Measurements from ENCODE around the gene CRY1. TPM values are rescaled to one million over a fixed set of nuclear protein-coding genes. Genes with fewer than 3 reads are reported as not detected.

Gene CRY1
- total and polyA plus RNA-seq, 9 of the 15 experiments (the other 6 are each of a cell fraction or from before 2014, with no cell fraction given): 8.7 to 33.3 (median 25.2) TPM

- no peak overlapping the region for H3K4me3 ChIP-seq
- no TSS peak for BruUV-seq (replicated peaks)
- H3K27me3 ChIP-seq (ENCODE audit: control insufficient read depth in 2 of 2, insufficient read depth in 2 of 2, low read length in 2 of 2): no peaks in the 10 kb centered on the region
- no peak for TF ChIP-seq SAFB2 (IDR thresholded peaks at IDR 0.05; ENCODE audit: borderline replicate concordance, low read depth, low read length, severe bottlenecking)
- no peak for TF ChIP-seq FOXK2 (conservative IDR thresholded peaks at IDR 0.05 in 1 of 2, IDR thresholded peaks at IDR 0.05 in 1 of 2; ENCODE audit: low read depth in 2 of 2)
- H3K9me1 ChIP-seq (ENCODE audit: control insufficient read depth, insufficient read depth, low read length): no peaks in the 10 kb centered on the region
- ChIA-PET CTCF (ENCODE audit: low intra/inter-chr PET ratio) (interaction anchor here (0.7 kb wide), 1 partner anchor 18 kb away, joined by 3 read pairs; no protein-coding TSS in a partner anchor), POLR2A (no interaction called here)
- H3K4me1 ChIP-seq (replicated peaks in 1 of 2; ENCODE audit: control insufficient read depth in 2 of 2, insufficient read depth in 2 of 2, low read length in 2 of 2): no peaks in the 10 kb centered on the region
- no peaks in the 10 kb centered on the region for H3K79me2 ChIP-seq (ENCODE audit: control insufficient read depth, insufficient read depth, low read length)
- no peak overlapping the region for H3K27ac ChIP-seq (ENCODE audit: extremely low read depth, low read depth, low read length)
- no peak overlapping the region for H3K9ac ChIP-seq (ENCODE audit: insufficient read depth in 1 of 2, low read depth in 2 of 2, low read length in 2 of 2)
- ATAC-seq (no peak), DNase-seq (ENCODE audit: extremely low read depth in 1 of 4, low spot score in 3 of 4) (no peak), FAIRE-seq (no peak)
- WGBS (ENCODE audit: insufficient coverage, low coverage, missing lambda C conversion rate): 69% methylated on average over 2 of the region's 2 CpGs
- no peak overlapping the region for H2AFZ ChIP-seq (ENCODE audit: low read depth, low read length)
- peaks cover 14% of the 10 kb centered on the region for H3K36me3 ChIP-seq (ENCODE audit: control insufficient read depth, insufficient read depth, low read length)
- in situ Hi-C loops (cut with MboI): no loop called here
- H4K20me1 ChIP-seq (replicated peaks; ENCODE audit: control insufficient read depth, insufficient read depth, low read length): no peaks in the 10 kb centered on the region; the same call in 1 of the 2 replicates
- H3K9me3 ChIP-seq (replicated peaks; ENCODE audit: control insufficient read depth, insufficient read depth, low read depth, low read length): no peaks in the 10 kb centered on the region
- intact Hi-C loops (cut with micrococcal nuclease): no loop called here
- no peak overlapping the region for H3K4me2 ChIP-seq (ENCODE audit: insufficient read depth, low read length)
Measured at GRCh38 chr12:107019546-107019945, 73.8 kb downstream of the CRY1 start.

GRCh38 chr12:107017042-107017441 is 76.3 kb downstream of the CRY1 start:
- Histone ChIP-seq H4K20me1 (replicated peaks; ENCODE audit: control insufficient read depth, insufficient read depth, low read length) (no peaks in the 10 kb centered on the region; the same call in 1 of the 2 replicates), H3K79me2 (ENCODE audit: control insufficient read depth, insufficient read depth, low read length) (no peaks in the 10 kb centered on the region), H3K9ac (ENCODE audit: insufficient read depth in 1 of 2, low read depth in 2 of 2, low read length in 2 of 2) (no peak overlapping the region), H3K4me3 (no peak overlapping the region), H2AFZ (ENCODE audit: low read depth, low read length) (no peak overlapping the region), H3K36me3 (ENCODE audit: control insufficient read depth, insufficient read depth, low read length) (peaks cover 14% of the 10 kb centered on the region), H3K9me3 (replicated peaks; ENCODE audit: control insufficient read depth, insufficient read depth, low read depth, low read length) (no peaks in the 10 kb centered on the region), H3K27ac (ENCODE audit: extremely low read depth, low read depth, low read length) (no peak overlapping the region), H3K4me2 (ENCODE audit: insufficient read depth, low read length) (no peak overlapping the region), H3K27me3 (ENCODE audit: control insufficient read depth in 2 of 2, insufficient read depth in 2 of 2, low read length in 2 of 2) (no peaks in the 10 kb centered on the region), H3K9me1 (ENCODE audit: control insufficient read depth, insufficient read depth, low read length) (no peaks in the 10 kb centered on the region), H3K4me1 (replicated peaks in 1 of 2; ENCODE audit: control insufficient read depth in 2 of 2, insufficient read depth in 2 of 2, low read length in 2 of 2) (no peaks in the 10 kb centered on the region)
- in situ Hi-C loops (cut with MboI): no loop called here
- ChIA-PET POLR2A (interaction anchor here (0.6 kb wide), 1 partner anchor 30 kb away, joined by 3 read pairs; no protein-coding TSS in a partner anchor), CTCF (ENCODE audit: low intra/inter-chr PET ratio) (no interaction called here)
- intact Hi-C loops (cut with micrococcal nuclease): no loop called here
- ATAC-seq (no peak), DNase-seq (ENCODE audit: extremely low read depth in 1 of 4, low spot score in 3 of 4) (no peak), FAIRE-seq (no peak)
- TF ChIP-seq MCM5 (IDR thresholded peaks at IDR 0.05; ENCODE audit: low read depth) (no peak), XRCC3 (IDR thresholded peaks at IDR 0.05) (no peak), ZNF695 (CRISPR knock-in tag; IDR thresholded peaks at IDR 0.05) (no peak), TFAM (CRISPR knock-in tag; conservative IDR thresholded peaks at IDR 0.05) (no peak), FOXJ3 (CRISPR knock-in tag; IDR thresholded peaks at IDR 0.05) (no peak)
- BruUV-seq (replicated peaks): no TSS peak
- WGBS (ENCODE audit: insufficient coverage, low coverage, missing lambda C conversion rate): 77% methylated on average over 4 of the region's 4 CpGs

Data from K562 (cell line).